ENCODE measurements around the gene TMEM170B.

The TMEM170B gene

DNA sequence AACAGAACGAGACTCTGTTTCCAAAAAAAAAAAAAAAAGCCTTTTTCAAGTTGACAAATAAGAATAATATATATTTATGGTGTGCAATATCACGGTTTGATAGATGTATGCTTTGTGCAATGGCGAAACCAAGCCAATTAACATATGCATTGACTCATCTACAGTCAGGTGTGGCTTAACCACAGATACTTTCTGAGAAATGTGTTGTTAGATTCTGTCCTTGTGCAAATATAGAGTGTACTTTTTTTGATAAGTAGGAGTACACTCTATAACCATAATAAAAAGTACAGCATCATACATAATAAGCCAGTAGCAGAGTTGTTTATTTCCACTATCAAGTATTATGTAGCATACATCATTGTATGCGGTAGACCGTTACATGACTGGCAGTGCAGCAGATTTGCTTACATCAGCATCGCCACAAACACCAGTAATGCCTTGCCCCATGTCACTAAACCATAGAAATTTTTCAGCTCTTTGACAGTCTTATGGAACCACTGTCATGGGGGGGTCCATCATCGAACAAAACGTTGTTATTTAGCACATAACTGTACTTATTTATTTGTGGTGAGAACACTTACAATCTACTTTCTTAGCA is 59.2 kb downstream of the TMEM170B start:
- Histone ChIP-seq H3K79me2 (no peaks in the 10 kb centered on the region), H2AFZ (no peak overlapping the region), H3K27me3 (ENCODE audit: control insufficient read depth, insufficient read depth, low read length) (no peaks in the 10 kb centered on the region), H3K27ac (no peak overlapping the region), H3K4me2 (ENCODE audit: low read length) (no peak overlapping the region), H3K4me1 (no peaks in the 10 kb centered on the region), H3K9ac (no peak overlapping the region), H3K36me3 (ENCODE audit: control insufficient read depth, insufficient read depth, low read length) (no peaks in the 10 kb centered on the region), H3K4me3 (ENCODE audit: low read depth, low read length) (no peak overlapping the region), H3K9me3 (ENCODE audit: control insufficient read depth, low read length) (no peaks in the 10 kb centered on the region)
- TF ChIP-seq, protein P1, sequence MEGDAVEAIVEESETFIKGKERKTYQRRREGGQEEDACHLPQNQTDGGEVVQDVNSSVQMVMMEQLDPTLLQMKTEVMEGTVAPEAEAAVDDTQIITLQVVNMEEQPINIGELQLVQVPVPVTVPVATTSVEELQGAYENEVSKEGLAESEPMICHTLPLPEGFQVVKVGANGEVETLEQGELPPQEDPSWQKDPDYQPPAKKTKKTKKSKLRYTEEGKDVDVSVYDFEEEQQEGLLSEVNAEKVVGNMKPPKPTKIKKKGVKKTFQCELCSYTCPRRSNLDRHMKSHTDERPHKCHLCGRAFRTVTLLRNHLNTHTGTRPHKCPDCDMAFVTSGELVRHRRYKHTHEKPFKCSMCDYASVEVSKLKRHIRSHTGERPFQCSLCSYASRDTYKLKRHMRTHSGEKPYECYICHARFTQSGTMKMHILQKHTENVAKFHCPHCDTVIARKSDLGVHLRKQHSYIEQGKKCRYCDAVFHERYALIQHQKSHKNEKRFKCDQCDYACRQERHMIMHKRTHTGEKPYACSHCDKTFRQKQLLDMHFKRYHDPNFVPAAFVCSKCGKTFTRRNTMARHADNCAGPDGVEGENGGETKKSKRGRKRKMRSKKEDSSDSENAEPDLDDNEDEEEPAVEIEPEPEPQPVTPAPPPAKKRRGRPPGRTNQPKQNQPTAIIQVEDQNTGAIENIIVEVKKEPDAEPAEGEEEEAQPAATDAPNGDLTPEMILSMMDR (IDR thresholded peaks at IDR 0.05), result no peak

DNA sequence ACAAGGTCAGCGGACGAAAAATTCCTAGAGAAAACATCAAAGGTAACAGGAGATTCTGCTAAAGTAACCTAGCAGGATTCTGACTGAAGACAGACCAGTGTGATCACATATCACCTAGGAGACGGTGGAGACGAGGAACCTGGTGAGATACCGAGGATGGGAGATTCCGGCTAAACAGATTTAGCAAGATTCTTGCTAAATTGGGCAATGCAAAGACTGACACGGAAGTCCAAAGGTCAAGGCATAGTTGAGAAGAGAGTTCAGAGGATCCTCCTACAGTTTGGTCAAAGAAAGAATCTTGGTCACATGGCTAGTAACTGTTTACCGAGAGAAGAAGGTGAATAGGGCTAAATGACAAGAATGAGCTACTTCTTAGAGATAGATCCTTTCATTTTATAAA is 61.1 kb downstream of the TMEM170B start:
- no peak overlapping the region for H3K9ac ChIP-seq
- H3K4me2 ChIP-seq (ENCODE audit: low read length), result no peak overlapping the region
- no peaks in the 10 kb centered on the region for H3K36me3 ChIP-seq (ENCODE audit: control insufficient read depth, insufficient read depth, low read length)
- no peak overlapping the region for H3K27ac ChIP-seq
- H2AFZ ChIP-seq, result no peak overlapping the region
- TF ChIP-seq, protein P1 (IDR thresholded peaks at IDR 0.05), result no peak
- H3K4me3 ChIP-seq (ENCODE audit: low read depth, low read length), result no peak overlapping the region
- H3K4me1 ChIP-seq, result no peaks in the 10 kb centered on the region
- no peaks in the 10 kb centered on the region for H3K79me2 ChIP-seq
- no peaks in the 10 kb centered on the region for H3K27me3 ChIP-seq (ENCODE audit: control insufficient read depth, insufficient read depth, low read length)
- H3K9me3 ChIP-seq (ENCODE audit: control insufficient read depth, low read length), result no peaks in the 10 kb centered on the region

DNA sequence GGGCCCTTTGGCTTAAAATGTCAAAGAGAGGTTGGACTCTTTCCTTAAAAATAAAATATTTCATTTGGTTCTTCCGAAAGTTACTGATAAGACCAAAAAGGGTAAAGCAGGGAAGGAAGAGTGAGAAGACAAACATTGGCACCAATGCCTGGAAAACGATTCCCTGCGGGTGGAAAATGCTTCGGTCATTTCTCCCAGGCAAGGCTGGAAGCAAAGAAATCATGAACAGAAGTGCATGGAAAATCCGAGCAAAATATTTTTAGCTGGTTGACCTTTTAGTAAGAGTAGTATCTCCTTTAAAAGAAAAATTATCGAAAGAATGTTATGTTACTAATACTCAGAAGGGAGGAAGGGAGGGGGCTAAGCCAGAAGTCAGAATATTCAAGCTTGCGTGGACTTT is 62.7 kb downstream of the TMEM170B start:
- TF ChIP-seq, protein P1 (IDR thresholded peaks at IDR 0.05), result no peak
- Histone ChIP-seq H3K9me3 (ENCODE audit: control insufficient read depth, low read length) (no peaks in the 10 kb centered on the region), H3K4me3 (ENCODE audit: low read depth, low read length) (no peak overlapping the region), H3K9ac (no peak overlapping the region), H3K27ac (no peak overlapping the region), H3K4me1 (no peaks in the 10 kb centered on the region), H2AFZ (no peak overlapping the region), H3K27me3 (ENCODE audit: control insufficient read depth, insufficient read depth, low read length) (no peaks in the 10 kb centered on the region), H3K79me2 (no peaks in the 10 kb centered on the region), H3K36me3 (ENCODE audit: control insufficient read depth, insufficient read depth, low read length) (no peaks in the 10 kb centered on the region), H3K4me2 (ENCODE audit: low read length) (no peak overlapping the region)

- Histone ChIP-seq H3K9ac (no peak overlapping the region), H3K4me1 (peaks cover 8% of the 10 kb centered on the region), H3K36me3 (ENCODE audit: control insufficient read depth, insufficient read depth, low read length) (no peaks in the 10 kb centered on the region), H2AFZ (no peak overlapping the region), H3K9me3 (ENCODE audit: control insufficient read depth, low read length) (no peaks in the 10 kb centered on the region), H3K4me3 (ENCODE audit: low read depth, low read length) (no peak overlapping the region), H3K79me2 (no peaks in the 10 kb centered on the region), H3K27me3 (ENCODE audit: control insufficient read depth, insufficient read depth, low read length) (no peaks in the 10 kb centered on the region), H3K27ac (no peak overlapping the region), H3K4me2 (ENCODE audit: low read length) (no peak overlapping the region)
- TF ChIP-seq, protein P1 (IDR thresholded peaks at IDR 0.05), result no peak
Measured at GRCh38 chr6:11601776-11602605, 64.4 kb downstream of the TMEM170B start.
